Measurements from ENCODE around the gene UBE2D2.

UBE2D2 gene

DNA sequence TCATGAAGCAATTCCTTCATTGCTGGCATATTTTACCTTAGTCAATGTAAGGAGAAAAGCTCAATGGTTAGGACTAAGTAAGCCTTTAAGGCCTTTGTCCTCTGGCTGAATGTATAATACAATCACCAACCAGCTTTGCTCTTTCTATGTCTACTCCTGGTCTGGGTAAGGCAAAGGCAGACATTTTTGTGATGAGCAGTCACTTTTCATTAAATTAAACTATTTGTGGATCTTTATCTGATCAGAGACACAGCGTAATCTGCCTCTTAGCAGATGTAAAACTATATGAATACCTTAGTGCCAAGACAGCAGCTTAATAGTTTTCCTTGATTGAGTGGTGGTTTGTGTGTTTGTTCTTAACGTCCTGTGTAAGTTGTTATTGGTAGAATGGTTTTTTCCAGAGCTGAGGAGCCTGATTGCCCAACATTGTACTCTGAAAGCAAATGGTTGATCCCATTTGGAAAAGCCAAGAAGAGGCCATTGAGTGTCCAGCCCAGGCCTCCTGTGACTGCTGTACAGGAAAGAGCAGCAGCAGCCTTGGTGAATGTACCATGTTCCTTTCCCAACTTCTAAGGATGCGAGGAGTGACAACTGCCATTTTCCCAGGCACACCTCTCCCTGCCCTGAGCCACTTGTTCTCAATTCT, 70.5 kb downstream of the UBE2D2 start:
- H3K27ac Mint-ChIP-seq = no peak overlapping the region
- H3K4me3 Mint-ChIP-seq = no peak overlapping the region
- H3K36me3 Mint-ChIP-seq (ENCODE audit: low read depth) = peaks cover 14% of the 10 kb centered on the region
- no peaks in the 10 kb centered on the region for H3K27me3 Mint-ChIP-seq (ENCODE audit: low read depth)
- H3K4me1 Mint-ChIP-seq (ENCODE audit: low read depth) = peaks cover 29% of the 10 kb centered on the region
- H3K9me3 Mint-ChIP-seq = no peaks in the 10 kb centered on the region

DNA sequence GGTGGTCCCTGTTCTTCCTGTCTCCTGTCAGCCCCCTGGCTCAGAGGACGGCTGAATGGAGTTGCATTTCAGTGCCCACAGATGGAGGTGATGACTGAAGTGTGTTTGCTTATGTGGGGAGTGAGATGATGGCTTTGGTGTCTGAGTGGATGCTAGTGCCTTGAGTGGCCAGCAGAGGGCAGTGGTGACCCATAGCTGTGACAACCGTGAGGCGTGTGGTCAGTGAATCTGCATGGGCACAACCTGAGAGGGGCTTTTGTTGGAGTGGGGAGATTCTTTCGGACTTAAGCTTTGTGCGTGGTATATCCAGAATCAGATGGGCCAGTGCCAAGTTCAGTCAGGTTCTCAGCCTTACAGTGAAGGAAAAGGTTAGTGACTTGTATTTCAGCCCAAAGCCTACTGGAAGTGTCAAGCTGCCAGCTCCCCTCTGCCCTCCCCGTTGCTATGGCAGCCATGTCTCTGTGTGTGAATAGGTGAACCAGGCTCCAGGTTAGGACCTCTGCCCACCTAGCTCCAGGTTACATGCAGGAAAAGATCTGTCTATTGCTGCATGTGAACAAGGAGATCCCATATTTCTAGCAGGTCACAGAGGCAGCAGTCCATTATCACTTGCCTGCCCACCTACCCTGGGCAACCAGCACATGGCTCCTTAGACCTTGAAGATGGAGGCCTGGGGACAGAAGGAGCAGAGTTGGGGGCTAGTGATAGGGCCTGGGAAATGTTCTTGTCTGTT, 72.3 kb downstream of the UBE2D2 start:
- Mint-ChIP-seq H3K27me3 (ENCODE audit: low read depth) (no peaks in the 10 kb centered on the region), H3K4me1 (ENCODE audit: low read depth) (peaks cover 28% of the 10 kb centered on the region), H3K36me3 (ENCODE audit: low read depth) (peaks cover 4% of the 10 kb centered on the region), H3K4me3 (no peak overlapping the region), H3K27ac (peak overlapping the region; percentile 34), H3K9me3 (no peaks in the 10 kb centered on the region)

- Mint-ChIP-seq H3K9me3 (no peaks in the 10 kb centered on the region), H3K4me3 (no peak overlapping the region), H3K4me1 (ENCODE audit: low read depth) (peaks cover 33% of the 10 kb centered on the region), H3K36me3 (ENCODE audit: low read depth) (peaks cover 4% of the 10 kb centered on the region), H3K27ac (no peak overlapping the region), H3K27me3 (ENCODE audit: low read depth) (no peaks in the 10 kb centered on the region)
These were observed 72.8 kb downstream of the UBE2D2 start for GRCh38 chr5:139634028-139634325.

DNA sequence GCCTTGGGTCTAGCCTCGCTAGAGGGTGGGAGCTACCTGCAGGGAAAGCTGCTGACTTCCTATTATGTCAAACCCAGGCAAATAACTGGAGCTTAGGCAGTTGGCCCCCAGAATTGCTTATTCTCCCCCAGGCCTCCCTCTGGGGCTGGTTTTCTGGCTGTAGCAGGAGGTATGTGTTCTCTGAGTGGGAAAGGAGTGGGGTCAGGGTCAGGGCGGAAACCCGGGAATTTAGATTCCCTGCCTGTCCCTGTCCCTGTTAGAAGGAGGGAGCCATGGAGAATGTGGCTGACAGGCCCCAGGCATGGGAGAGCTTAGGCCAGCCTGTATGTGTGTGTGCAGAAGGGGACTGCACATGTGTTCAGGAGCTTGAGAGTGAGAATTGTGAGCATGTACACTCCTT, 73.4 kb downstream of the UBE2D2 start:
- peaks cover 35% of the 10 kb centered on the region for H3K4me1 Mint-ChIP-seq (ENCODE audit: low read depth)
- H3K9me3 Mint-ChIP-seq = no peaks in the 10 kb centered on the region
- H3K27me3 Mint-ChIP-seq (ENCODE audit: low read depth) = no peaks in the 10 kb centered on the region
- H3K36me3 Mint-ChIP-seq (ENCODE audit: low read depth) = peaks cover 6% of the 10 kb centered on the region
- H3K4me3 Mint-ChIP-seq = no peak overlapping the region
- H3K27ac Mint-ChIP-seq = peak overlapping the region; percentile 47

DNA sequence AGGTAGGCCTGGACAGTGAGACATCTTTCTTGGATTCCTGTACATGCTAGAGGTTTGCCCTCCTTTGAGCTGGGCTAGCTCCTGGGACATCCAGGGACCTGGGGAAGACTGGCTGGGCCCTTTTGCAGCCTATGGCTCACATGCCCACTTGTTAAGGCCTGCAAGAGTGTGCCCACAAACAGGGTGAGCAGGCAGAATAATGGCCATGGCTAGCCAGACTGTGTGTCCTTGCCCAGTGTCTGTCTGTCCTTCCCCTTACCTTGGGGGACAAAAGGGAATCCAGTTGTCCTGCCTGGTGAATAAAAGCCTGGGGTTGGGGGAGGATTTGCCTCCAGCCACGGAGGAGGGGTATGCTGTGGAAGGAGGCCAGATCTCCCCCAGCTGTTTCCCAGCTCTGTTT, 74.1 kb downstream of the UBE2D2 start:
- Mint-ChIP-seq H3K4me3 (peak overlapping the region; percentile 30), H3K36me3 (ENCODE audit: low read depth) (peaks cover 7% of the 10 kb centered on the region), H3K27me3 (ENCODE audit: low read depth) (no peaks in the 10 kb centered on the region), H3K27ac (peak overlapping the region; percentile 88), H3K4me1 (ENCODE audit: low read depth) (peaks cover 36% of the 10 kb centered on the region), H3K9me3 (no peaks in the 10 kb centered on the region)

GRCh38 chr5:139635606-139636206, 74.6 kb downstream of the UBE2D2 start:
- no peaks in the 10 kb centered on the region for H3K9me3 Mint-ChIP-seq
- H3K27ac Mint-ChIP-seq = peak overlapping the region; percentile 88
- peaks cover 7% of the 10 kb centered on the region for H3K36me3 Mint-ChIP-seq (ENCODE audit: low read depth)
- H3K4me1 Mint-ChIP-seq (ENCODE audit: low read depth) = peaks cover 36% of the 10 kb centered on the region
- no peaks in the 10 kb centered on the region for H3K27me3 Mint-ChIP-seq (ENCODE audit: low read depth)
- H3K4me3 Mint-ChIP-seq = peak overlapping the region; percentile 59

DNA sequence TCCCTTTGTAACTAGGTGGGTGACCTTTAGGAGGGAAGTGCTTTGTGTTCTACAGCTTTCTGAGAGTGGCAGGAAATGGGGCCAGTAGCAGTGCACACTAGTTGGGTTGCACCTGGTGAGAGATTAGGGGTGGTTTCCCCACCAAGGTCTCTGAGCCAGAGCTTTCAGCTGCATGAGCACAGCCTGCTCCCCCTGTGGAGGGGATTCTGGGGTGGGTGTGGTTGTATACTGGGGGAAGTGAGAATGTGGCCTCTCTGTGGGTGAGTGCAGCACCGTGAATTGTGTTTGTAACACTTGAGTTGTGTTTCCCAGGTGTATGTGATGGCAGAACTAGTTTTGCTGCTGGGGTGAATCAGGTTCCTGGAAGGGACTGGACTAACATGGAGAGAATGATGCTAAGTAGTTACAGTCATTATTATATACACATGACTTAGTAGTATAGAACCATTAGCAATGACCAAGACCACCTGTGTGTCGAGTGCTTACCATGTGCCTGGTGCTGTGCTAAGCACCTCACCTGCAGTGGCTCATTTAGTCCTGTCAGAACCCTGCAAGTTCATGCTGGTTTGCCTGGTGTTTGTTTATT, 75.2 kb downstream of the UBE2D2 start:
- Mint-ChIP-seq H3K9me3 (no peaks in the 10 kb centered on the region), H3K27me3 (ENCODE audit: low read depth) (no peaks in the 10 kb centered on the region), H3K4me1 (ENCODE audit: low read depth) (peaks cover 36% of the 10 kb centered on the region), H3K27ac (peak overlapping the region; percentile 88), H3K4me3 (peak overlapping the region; percentile 59), H3K36me3 (ENCODE audit: low read depth) (peaks cover 7% of the 10 kb centered on the region)

DNA sequence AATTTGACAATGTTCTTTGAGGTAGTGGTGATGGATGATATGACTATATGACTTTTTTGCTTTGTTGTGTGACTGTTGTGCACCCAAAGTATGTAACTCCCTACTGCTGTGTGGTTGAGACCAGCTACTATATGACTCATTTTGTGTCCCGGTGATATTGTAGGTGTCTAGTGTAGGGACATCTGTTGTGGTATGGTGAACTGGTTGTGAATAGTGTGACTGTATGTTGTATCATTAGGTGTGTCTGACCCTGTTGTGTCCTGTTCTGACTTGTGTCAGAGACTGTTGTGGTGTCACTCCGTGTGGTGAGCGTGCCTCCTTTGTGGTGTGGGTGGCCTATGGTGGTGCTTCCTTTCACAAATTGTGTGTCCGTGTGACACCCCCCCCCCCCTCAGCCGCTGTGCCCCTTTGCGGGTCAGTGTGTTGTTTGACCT, 75.9 kb downstream of the UBE2D2 start:
- H3K4me1 Mint-ChIP-seq (ENCODE audit: low read depth) = peaks cover 36% of the 10 kb centered on the region
- peaks cover 7% of the 10 kb centered on the region for H3K36me3 Mint-ChIP-seq (ENCODE audit: low read depth)

DNA sequence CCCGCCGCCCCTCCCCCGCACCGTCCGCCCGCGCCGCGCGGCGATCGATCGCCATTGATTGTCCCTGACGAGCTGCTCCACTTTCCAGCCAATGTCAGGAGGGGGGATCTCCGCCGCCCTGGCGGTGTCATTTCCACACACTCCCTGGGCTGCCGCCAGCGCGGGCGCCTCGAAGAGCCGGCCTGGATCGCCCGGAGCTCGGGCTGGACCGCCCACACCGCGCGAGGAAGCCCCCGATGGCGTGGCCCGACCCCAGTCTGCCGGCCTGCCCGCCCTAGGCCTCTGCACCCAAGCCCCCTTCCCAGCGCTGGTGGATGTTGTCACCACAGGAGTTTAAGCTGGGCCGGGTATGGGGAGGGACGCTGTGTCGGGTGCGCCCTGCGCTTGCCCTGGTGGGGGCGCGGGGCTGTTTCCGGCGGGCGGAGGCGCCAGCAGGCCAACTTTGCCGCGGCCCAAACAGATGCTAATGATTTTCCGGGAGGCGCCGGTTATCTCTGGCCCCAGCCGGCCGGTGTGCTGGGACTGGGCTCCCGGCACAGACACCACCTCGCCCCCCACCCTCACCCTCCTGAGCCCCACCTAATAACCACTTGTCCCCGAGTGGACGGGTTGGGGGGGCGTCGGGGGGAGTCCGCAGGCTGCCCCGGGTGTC, 76.4 kb downstream of the UBE2D2 start:
- no peak overlapping the region for H3K27ac Mint-ChIP-seq
- H3K9me3 Mint-ChIP-seq = no peaks in the 10 kb centered on the region
- H3K27me3 Mint-ChIP-seq (ENCODE audit: low read depth) = no peaks in the 10 kb centered on the region
- H3K36me3 Mint-ChIP-seq (ENCODE audit: low read depth) = peaks cover 7% of the 10 kb centered on the region
- H3K4me3 Mint-ChIP-seq = no peak overlapping the region
- peaks cover 36% of the 10 kb centered on the region for H3K4me1 Mint-ChIP-seq (ENCODE audit: low read depth)

More for the DNA sequence above, 75.9 kb downstream of the UBE2D2 start:
- H3K9me3 Mint-ChIP-seq = no peaks in the 10 kb centered on the region
- H3K27me3 Mint-ChIP-seq (ENCODE audit: low read depth) = no peaks in the 10 kb centered on the region
- H3K4me3 Mint-ChIP-seq = peak overlapping the region; percentile 17
- H3K27ac Mint-ChIP-seq = peak overlapping the region; percentile 88

- no peaks in the 10 kb centered on the region for H3K9me3 Mint-ChIP-seq
- no peaks in the 10 kb centered on the region for H3K27me3 Mint-ChIP-seq (ENCODE audit: low read depth)
- no peak overlapping the region for H3K4me3 Mint-ChIP-seq
- peaks cover 35% of the 10 kb centered on the region for H3K4me1 Mint-ChIP-seq (ENCODE audit: low read depth)
- H3K27ac Mint-ChIP-seq = no peak overlapping the region
- peaks cover 7% of the 10 kb centered on the region for H3K36me3 Mint-ChIP-seq (ENCODE audit: low read depth)
These were observed 77.1 kb downstream of the UBE2D2 start for GRCh38 chr5:139638090-139638735.

DNA sequence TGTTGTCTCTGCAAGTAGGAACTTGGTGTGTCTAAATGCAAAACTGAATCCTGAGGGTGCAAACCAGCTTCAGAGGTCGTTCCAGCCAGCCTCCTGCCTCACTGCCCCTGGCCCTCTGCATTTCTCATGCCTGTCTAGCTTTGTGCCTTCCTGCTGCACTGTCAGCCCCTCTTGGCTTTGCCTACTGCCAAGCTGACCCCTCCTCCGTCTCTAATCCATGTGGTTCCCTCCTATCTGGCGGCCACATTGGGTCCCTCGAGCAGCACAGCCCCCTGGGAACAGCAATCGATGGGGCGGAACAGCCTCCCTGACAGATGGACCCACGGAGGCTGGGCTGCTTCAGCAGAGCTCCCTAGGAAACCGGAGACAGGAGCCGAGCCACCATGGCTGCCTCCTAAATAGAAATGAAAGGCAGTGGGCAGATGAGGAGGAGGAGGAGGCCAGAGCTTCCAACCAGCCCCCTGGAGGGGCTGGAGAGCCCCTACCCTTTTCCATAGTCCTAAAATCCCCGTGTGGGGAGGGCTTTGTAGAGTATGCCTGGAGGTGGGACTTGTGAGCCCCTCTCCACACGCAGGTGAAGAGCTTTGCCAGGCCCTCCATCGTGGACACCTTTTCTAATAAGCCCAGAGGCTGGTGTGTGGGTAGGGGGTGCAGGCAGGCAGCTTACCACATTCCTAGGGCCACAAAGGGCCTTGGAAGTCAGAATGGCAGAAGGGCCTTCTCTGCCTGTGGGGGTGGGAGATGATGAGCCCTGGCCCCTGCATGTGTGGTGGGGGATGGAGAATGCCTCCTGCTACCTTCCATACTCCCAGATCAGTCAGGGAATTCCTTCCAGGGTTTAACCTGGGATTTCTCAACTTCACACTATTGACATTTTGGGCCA, 77.8 kb downstream of the UBE2D2 start:
- Mint-ChIP-seq H3K27ac (no peak overlapping the region), H3K9me3 (no peaks in the 10 kb centered on the region), H3K36me3 (ENCODE audit: low read depth) (peaks cover 7% of the 10 kb centered on the region), H3K27me3 (ENCODE audit: low read depth) (no peaks in the 10 kb centered on the region), H3K4me1 (ENCODE audit: low read depth) (peaks cover 33% of the 10 kb centered on the region), H3K4me3 (no peak overlapping the region)

DNA sequence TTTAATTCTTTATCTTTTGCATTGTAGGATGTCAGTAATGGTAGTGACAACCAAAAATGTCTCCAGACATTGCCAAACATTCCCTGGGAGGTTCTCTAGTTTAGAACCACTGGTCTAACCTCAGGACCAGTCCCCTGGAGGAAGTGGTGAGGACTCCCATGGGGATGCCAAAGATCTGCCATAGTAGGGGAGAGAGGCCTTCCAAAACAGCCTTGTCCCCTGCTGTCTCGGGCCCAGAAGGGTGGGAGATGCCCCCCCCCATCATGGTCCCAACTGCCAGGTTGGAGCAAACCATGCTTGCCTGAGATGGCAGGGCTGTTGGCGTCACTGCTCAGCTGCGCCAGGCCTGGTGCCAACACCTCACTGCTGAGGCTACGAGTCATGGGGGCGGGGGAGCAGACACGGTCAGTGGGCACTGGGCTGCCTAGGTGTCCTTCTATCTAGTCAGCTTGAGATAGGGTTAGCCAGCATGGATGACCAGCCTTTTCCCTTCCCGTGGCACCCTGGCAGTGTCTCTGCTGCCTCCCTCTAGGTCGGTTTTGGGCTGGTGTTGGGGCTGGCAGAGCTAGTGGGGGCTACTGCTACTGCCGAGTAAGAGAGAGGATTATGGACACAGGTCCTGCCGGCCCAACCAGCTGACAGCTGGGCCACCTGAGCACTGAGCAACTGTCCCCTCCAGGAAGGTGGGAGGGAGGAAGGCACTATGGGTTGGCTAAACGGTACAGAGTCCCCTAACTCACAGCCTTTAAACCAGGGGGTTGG, 78.7 kb downstream of the UBE2D2 start:
- H3K9me3 Mint-ChIP-seq = no peaks in the 10 kb centered on the region
- peaks cover under 1% of the 10 kb centered on the region for H3K27me3 Mint-ChIP-seq (ENCODE audit: low read depth)
- H3K27ac Mint-ChIP-seq = no peak overlapping the region
- peaks cover 7% of the 10 kb centered on the region for H3K36me3 Mint-ChIP-seq (ENCODE audit: low read depth)
- no peak overlapping the region for H3K4me3 Mint-ChIP-seq
- peaks cover 32% of the 10 kb centered on the region for H3K4me1 Mint-ChIP-seq (ENCODE audit: low read depth)
